Panc1 (cell line): ENCODE results near the gene FXYD3.

ENCODE experiments used
- POLR2AphosphoS5 ChIP-seq: IDR thresholded peaks from 2 replicates; pipeline ENCODE4 v1.6.1; 2012; ENCODE audit warnings: mild to moderate bottlenecking, low read depth, low read length, moderate library complexity
- TF ChIP-seq, protein P1 (sequence below), 2 experiments: IDR thresholded peaks; 2 replicates each; pipeline ENCODE4 v1.6.1; 2011 to 2012; ENCODE audit warnings: low read depth in 2 of 2, control low read depth in 1 of 2, low read length in 1 of 2, mild to moderate bottlenecking in 1 of 2, moderate library complexity in 1 of 2; ENCODE audit not compliant: insufficient read depth in 1 of 2
- TF ChIP-seq, protein P2 (sequence below): fragments of 450-650 bp; IDR thresholded peaks from 2 replicates; pipeline ENCODE4 v1.5.1; 2017; ENCODE audit warnings: mild to moderate bottlenecking

DNA sequence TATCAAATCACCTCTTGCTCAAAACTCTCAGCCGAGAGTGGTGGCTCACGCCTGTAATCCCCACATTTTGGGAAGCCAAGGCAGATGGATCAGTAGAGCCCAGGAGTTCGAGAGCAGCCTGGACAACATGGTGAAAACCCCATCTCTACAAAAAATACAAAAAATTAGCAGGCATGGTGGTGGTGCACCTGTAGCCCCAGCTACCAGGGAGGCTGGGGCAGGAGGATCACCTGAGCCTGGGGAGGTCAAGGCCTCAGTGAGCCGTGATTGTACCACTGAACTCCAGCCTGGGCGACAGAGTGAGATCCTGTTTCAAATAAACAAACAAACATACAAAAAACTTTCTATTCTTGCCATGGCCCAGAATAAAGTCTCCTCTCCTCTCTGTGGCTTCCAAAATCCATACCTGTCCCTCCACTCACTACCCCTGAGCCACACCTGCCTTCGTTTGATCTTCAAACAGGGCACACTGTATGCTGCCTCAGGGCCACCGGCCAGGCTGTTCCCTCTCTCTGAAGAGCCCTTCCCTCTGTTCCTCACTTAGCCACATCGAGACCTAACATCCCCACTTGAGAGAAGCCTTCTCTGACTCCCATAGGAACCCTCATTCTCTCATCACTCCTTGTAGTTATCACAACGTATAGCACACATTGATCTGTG lies 12.9 kb downstream of the FXYD3 start:
- TF ChIP-seq, protein P1, sequence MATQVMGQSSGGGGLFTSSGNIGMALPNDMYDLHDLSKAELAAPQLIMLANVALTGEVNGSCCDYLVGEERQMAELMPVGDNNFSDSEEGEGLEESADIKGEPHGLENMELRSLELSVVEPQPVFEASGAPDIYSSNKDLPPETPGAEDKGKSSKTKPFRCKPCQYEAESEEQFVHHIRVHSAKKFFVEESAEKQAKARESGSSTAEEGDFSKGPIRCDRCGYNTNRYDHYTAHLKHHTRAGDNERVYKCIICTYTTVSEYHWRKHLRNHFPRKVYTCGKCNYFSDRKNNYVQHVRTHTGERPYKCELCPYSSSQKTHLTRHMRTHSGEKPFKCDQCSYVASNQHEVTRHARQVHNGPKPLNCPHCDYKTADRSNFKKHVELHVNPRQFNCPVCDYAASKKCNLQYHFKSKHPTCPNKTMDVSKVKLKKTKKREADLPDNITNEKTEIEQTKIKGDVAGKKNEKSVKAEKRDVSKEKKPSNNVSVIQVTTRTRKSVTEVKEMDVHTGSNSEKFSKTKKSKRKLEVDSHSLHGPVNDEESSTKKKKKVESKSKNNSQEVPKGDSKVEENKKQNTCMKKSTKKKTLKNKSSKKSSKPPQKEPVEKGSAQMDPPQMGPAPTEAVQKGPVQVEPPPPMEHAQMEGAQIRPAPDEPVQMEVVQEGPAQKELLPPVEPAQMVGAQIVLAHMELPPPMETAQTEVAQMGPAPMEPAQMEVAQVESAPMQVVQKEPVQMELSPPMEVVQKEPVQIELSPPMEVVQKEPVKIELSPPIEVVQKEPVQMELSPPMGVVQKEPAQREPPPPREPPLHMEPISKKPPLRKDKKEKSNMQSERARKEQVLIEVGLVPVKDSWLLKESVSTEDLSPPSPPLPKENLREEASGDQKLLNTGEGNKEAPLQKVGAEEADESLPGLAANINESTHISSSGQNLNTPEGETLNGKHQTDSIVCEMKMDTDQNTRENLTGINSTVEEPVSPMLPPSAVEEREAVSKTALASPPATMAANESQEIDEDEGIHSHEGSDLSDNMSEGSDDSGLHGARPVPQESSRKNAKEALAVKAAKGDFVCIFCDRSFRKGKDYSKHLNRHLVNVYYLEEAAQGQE (IDR thresholded peaks at IDR 0.05; ENCODE audit: insufficient read depth in 1 of 2, low read depth in 2 of 2, low read length in 1 of 2), result no peak
- no peak for TF ChIP-seq POLR2AphosphoS5
- TF ChIP-seq, protein P2, sequence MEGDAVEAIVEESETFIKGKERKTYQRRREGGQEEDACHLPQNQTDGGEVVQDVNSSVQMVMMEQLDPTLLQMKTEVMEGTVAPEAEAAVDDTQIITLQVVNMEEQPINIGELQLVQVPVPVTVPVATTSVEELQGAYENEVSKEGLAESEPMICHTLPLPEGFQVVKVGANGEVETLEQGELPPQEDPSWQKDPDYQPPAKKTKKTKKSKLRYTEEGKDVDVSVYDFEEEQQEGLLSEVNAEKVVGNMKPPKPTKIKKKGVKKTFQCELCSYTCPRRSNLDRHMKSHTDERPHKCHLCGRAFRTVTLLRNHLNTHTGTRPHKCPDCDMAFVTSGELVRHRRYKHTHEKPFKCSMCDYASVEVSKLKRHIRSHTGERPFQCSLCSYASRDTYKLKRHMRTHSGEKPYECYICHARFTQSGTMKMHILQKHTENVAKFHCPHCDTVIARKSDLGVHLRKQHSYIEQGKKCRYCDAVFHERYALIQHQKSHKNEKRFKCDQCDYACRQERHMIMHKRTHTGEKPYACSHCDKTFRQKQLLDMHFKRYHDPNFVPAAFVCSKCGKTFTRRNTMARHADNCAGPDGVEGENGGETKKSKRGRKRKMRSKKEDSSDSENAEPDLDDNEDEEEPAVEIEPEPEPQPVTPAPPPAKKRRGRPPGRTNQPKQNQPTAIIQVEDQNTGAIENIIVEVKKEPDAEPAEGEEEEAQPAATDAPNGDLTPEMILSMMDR, result no peak
